ENCODE results near the gene EPAS1.

The EPAS1 gene

DNA sequence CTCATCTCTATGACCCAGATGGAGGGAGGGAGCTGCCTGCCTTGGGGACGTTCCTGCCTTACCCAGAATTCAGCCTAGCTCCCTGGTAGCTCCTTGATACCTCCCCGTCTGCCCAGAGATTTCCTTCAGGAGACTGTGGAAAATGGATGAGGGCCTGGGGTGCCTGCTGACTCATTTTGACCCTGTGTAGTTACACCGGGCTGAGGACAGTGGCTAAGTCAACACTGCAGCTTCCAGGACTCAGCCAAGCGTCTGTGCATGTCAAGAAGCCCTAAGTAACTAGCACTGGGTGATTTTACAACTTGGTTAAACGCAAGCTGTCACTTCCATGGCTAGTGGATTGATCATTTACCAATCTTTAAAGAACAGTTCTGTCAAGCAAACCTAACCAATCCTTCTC lies 23.3 kb upstream of the EPAS1 start:
- no peak for DNase-seq

DNA sequence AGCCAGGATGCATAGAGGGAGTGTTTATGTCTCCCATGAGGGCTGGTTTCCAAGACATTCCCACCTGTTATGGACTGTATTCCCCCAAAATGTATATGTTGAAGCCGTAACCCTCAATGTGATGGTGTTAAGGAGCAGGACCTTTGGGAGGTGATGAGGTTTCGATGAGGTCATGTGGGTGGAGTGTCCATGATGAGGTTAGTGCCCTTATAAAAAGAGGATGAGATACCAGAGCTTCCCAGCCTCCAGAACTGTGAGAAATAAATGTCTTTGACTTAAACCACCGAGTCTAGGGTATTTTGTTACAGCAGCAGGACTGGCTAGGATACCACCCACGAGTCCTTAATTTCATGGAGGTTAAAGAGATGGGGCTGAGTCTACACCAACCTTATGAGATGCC lies 22.6 kb upstream of the EPAS1 start:
- DNase-seq = no peak

DNA sequence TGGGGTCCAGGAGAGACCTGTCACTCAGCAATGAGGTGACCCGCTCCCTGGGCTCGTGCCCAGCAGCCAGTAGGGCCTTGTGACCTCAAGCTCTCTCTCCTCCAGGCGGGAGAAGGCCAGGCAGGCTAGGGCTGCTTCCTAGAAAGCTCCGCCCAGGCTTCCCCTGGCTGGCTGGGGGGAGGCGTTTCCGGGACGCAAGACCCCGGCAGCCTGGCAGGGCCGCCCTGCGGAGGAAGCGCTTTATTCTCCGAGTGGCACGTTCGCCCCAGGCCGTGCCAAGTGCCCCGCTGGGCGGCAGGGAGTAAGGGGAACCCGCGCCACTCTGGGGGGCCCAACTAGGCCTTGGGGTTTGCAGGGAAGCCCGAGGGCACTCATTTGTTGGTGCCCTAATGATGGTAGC lies 21.2 kb upstream of the EPAS1 start:
- DNase-seq = peak in 1 of 2 donors; percentile 60

DNA sequence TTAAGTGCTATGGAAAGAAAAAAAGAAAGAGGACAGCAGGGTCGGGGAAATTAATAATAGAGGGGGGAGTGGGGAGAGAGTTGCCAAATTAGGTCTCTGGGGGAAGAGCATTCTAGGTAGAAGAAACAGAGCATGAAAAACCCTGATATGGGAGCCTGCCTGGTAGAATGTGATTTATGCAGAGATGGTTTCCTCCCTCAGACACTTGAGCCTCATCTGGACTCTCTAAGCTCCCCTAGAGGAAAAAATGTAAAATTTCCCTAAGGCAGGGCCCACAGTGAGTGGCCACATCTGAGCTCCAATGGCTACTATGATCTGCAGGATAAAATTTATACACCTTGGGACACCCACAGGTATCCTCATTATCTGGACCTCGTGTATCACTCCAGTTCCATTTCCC lies 20.6 kb upstream of the EPAS1 start:
- no peak for DNase-seq

DNA sequence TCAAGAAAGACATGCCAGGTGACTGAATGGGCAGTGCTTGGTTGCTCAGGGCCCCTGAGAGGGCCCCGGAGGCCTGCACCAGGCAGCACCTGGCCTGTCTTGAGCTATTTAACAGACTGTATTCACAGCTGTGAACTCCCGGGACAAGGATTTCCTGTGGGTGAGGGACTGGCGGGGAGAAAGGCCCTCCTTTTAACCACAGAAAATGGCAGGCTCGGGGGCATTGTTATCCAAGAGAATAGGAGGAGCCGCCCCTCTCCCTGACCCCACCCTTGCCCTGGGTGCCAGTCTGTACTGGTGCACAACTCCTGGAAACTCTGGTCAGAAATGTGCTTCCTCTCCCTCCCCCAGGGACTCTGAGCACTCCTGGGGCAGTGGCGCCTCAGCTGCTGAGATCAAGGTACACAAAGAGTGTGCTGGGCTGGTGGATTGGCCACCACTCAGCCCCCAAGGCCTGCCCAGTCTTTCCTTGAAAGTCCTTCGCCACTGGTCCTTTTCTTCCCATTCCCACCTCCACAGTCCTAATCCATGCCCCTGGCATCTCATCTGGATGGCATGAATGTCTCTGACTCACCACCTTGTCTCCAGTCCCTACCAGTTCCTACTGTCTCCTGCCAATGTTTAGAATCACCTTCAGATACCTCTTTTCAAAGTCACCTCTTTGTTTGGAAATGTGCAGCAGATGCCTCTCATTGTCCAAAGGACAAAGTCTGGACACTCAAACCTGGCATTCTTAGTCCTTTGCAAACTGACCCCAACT lies 19.6 kb upstream of the EPAS1 start:
- no peak for DNase-seq

DNA sequence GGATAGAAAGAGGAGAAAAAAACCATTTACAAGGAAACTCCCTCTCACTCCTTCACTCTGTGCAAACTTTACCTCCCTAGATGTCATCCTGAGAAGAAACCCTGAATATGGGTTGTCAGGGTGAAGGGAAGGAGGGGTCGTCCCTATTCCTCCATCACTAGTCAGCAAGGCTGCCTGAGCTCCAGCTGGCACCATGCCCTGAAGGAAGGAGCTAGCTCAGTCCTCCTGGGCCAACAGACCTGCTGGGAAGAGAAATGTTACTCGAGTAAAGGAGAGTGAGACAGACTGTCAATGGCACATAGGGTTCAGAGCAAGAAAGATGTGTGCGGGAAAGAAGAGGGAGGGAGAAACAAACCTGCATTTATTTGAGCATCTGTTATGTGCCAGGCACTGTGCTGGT lies 18.3 kb upstream of the EPAS1 start:
- no peak for DNase-seq

DNA sequence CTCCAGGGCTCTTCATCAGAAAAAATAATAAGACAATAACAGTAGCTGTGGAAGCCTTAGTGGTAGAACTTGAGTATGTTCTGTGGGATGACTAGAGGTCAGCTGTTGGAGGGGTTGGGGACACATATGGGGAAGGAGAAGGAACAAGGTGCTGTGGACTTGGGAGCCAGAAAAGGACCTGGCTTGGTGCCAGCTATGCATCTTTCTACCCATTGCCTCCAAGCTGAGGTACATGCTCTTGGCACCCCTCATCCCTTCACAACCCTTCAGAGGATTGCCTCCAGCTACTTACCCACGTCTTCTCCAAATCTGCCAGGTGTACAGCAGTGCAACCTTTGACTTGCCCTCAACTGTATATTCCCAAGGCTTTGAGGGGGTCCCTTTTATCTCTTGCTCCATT lies 15.3 kb upstream of the EPAS1 start:
- DNase-seq = no peak

DNA sequence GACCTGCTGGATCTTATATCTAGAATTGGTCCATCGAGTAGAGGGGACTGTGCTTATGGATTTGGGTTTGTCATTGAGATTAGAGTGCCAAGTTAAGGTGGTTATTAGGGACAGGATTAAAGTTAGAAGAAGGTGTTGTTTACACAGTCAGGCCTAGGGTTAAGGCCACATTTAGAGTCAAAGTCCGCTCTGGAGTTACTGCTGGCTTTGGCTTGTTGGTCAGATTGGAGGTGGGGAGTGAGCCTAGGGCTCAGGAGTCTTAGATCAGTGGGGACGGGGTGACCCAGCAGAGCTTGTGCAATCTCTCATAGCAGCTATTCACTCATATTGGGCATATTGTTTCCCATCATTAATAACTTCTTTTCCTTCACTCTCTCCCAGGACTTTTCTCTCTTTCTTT lies 13.5 kb upstream of the EPAS1 start:
- no peak for DNase-seq

DNA sequence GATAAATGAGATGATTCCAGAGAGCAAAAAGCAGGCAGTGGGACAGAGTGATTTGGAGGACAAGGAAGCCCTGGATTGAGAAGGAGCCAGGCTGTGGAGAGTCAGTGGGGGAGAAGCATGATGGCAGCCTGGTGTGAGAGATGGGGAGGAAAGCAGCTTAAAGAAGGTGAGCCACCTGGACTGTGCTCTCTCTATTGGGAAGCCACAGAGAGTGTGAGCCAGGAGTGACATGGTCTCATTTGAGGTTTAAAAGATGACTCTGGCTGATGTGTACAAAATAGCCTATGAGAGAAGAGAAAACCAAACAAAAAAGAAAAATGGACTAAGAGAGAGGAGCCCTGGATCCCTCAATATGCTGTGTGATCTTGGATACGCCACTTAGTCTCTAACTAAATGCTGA lies 12.9 kb upstream of the EPAS1 start:
- no peak for DNase-seq

DNA sequence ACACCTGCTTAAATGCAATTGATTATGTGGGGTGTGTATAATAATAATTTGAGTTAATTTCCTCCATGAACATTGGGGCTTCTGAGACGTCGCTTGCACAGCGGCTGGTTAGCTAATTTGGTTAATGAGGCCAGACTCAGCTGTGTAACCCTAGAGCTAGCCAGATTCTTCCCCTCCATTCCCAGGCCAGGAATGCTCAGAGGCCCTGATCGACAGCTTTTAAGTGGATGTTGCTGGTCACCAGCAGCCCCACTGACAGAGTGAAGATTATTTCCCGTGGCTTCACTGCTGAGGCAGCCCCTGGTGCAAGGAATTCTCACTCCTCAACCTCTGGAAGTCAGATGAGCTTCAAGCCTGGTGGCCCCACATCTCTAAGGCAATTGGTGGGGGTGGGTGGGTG lies 12.4 kb upstream of the EPAS1 start:
- DNase-seq = no peak

DNA sequence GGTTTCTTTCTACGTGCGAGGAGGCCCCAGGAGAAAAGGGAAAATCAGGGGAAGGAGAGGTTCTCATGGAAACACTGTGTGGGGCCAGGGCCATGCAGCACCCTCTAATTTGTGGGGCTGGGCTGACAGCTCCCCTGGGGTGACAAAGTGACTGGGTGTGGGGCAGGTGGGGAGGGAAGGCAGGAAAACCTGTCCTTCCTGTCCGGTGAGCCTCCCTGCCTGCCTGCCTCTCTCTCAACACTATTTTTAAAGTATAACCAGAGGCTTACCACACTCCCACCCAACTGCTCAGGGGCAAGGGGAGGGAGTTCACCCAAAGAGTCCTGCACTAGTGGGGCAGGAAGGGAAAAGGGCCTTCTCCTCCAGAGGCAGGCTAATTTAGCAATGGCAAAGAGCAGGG lies 10.5 kb upstream of the EPAS1 start:
- DNase-seq = no peak

DNA sequence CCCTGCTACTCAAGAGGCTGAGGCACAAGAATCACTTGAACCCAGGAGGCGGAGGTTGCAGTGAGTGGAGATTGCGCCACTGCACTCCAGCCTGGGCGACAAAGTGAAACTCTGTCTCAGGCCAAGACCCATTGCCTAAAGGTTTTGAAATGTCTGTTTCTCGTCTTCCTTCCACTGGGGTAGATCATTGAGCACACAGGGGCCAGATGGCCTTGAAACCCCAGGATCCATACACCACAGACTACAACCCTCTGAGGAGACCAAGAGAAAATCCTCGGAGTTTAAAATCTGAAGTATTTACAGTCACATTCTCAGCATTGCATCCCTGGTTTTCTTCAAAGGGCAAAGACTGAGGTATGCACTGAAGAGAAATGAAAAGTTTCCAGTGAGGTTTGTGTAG lies 7.1 kb upstream of the EPAS1 start:
- DNase-seq = no peak

DNA sequence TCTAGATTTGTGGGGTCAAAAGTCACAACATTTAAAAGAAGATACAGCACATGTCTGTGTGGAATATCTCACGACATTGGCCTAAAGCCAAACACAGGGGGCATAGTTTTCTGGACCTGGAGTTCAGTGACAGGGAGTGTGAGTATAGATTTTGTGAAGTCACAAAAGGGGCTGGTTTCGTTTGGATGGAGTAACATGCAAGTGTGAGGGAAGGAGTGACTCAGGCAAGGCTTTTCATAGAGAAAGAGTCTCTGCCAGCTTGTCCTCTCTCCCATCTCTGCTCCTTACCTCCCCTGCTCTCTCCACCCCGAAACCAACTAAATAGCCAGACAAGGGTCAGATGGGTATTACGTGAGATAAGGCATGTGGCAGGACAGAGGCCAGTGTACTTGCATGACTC lies 3.7 kb upstream of the EPAS1 start:
- DNase-seq = no peak

DNA sequence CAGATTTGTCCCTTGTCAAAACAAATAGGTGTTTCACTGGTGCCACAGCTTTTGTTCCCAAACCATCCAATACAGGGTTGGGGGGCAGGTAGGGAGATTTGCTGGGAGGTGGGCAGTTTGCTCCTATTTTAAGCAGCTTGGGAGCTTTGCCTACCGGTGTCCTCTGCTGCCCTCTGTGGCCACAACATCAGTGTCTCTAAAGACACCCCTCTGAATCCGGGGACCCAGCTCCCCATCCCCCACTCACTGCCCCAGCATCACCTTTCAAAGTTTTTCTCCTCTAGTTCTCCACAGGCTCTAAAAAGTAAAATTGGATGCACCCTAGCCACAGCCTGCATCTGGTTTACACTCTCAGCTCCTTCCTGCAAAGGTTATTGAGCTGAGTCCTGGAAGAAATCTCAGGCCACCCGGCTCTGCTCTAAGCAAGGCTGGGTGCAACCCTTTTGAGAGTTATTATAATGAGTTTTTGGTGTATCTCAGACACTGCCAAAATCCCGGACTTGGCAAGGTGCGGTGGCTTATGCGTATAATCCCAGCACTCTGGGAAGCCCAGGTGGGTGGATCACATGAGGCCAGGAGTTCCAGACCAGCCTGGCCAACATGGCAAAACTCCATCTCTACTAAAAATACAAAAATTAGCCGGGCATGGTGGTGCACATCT lies 2.9 kb upstream of the EPAS1 start:
- no peak for DNase-seq

DNA sequence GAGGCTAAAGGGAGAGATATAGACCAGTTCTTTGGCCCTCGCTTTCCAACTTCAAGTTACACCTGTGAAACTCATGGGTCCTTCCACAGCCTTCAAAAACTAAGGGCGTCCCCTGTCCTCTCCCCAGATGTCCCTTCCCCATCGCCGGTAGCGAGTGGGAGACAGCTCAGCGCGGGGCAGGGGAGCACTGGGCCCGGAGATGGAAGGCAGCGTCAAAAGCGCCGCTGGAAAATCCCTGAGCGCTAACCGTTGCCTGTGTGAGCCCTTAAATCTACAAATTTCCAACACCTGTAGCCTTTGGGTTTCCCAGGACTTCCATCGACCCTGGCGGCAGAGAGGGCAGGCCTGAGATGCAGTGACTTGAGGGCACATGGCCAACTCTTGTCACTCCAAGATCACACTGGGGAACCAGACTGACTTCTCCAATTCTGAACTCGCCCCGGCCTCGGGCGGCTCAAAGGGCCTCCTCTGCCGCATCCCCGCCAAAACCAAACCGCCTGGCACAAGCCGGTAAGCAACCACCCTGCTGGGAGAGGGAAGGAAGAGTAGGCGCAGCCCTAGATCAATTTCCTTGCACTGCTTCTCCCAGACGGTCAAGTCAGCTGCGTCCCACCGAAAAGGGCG lies 879 bp upstream of the EPAS1 start:
- DNase-seq = peak; percentile 32 to 59

DNA sequence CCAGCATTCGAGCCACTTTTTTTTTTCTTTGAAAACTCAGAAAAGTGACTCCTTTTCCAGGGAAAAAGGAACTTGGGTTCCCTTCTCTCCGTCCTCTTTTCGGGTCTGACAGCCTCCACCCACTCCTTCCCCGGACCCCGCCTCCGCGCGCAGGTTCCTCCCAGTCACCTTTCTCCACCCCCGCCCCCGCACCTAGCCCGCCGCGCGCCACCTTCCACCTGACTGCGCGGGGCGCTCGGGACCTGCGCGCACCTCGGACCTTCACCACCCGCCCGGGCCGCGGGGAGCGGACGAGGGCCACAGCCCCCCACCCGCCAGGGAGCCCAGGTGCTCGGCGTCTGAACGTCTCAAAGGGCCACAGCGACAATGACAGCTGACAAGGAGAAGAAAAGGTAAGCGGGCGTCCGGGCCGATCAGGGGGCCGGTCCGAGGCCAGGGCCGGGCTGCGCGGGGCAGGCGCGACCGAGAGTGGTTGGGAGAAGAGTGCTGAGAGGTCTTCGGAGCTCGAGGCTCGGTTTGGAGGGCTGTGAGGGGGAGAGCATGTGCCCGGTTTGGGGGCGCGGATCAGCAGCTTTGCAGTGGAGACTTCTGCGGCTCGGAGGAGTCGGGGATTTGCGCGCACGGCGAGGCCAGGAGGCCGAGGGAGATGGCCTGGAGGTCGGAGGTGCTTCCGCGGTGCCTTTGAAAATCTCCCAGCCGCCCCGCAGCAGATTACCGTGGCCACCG lies 502 bp downstream of the EPAS1 start:
- DNase-seq = peak in 1 of 2 donors; percentile 51

DNA sequence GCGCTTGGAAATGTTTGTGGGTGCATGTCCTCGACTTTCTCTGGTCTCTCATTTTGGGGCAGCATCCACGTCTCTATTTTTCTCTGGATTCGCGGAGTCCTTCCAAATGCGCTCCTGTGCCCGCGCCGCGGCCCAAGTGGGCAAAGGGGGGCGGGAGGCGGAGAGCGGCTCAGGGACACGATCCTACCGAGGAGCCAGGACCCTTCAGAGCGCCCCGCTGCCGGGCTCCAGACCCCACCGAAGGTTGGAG lies 990 bp downstream of the EPAS1 start:
- no peak for DNase-seq

DNA sequence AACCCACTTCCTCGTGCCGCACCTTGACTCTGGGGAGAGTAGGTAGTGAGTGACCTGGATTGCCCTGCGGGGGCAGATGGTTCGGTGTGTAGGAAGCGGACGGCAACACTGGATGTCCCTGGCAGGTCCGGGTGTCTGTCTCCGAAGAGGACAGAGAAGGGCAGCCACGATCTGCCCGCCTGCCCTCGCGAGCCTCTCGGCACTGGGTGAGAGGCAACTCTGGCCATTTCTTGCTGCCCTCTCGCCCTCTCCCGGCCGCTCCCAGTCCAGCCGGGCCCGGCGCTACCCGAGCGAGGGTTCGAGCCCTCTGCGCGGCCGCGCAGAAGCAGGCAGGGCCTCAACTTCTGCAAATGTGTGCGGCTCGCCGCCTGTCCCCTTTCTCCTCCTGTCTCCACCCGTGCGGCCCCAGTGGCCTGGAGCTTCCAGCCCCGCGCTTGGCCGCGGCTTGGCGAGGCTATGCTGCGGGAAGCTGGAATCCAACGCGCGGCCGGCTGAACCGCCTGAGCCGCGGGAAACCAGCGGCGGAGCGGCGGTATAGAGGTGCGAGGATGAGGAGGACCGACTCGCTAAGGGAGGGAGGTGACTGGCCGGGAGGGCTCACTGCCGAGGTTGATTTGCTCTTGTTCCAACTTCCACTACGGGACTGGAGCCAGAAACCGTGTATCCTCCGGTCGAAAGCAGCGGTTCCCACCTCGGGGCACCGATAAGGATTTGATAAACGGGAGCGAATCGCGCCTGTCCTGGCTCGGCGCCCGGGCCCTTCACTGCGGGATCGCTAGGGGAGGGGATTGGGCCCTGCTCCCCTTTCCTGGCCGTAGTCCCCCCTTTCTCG lies 1.5 kb downstream of the EPAS1 start:
- peak in 1 of 2 donors; percentile 62 for DNase-seq

DNA sequence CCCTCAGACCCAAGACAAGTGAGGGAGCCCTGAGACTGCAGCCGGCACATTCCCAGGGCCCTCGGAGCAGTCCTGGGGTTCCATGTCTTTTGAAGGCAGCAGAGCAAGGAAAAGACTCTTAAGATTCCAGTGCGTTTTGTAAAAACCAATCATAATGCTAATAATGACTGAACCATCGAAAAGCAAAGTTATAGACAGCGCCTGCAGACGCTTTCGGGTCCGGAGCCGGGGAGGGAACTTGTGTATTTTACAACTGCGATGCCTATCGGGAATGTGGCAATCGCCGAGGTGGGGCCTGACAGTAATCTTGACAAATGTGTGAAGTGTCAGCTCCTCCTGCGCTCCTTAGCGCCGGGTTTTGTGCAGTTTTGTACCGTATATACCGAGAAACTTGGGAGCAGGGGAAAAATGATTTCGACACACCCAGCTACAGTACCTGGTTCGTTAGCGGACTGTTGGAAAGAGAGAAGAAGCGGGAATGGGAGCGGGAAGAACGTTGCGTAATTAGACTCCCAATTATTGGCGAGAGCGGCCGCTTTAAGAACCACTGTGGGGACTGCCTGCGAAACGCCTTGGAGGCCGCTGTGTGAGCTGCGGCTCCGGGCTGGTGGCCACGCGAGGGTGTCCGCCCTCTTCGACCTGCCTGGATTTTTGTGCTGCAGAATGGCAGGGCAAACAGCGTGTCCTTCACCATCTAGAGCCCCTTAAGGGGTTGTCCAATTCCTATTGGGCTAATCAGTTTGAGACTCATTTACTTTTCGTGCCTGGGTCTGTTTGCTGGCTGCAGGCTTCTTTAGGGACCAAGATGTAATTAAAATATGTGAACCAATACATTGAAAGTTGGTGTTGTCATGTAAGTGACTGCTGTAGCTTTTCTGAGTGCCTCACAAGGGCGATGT lies 2.4 kb downstream of the EPAS1 start:
- DNase-seq = peak in 1 of 2 donors; percentile 48

DNA sequence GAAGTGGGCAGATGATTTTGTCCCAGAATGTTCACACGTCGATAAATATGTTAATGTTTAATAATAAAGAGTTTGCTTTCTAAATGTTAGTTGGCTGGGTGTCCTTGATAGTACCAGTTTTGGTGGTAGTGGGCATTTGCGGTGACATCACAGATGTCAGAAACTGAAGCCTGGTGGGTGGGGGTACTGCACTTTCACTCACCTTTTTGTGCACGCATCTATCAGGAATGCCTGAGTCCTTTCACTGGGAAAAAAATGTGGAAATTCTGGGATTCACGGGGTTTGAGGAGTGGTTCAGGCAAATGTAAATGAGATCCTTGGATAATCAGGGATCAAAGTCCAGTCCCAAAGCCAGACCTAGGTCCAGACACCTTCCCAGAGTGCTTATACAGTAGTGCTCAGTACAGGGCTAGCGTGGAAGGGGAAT lies 3.2 kb downstream of the EPAS1 start:
- no peak for DNase-seq

DNA sequence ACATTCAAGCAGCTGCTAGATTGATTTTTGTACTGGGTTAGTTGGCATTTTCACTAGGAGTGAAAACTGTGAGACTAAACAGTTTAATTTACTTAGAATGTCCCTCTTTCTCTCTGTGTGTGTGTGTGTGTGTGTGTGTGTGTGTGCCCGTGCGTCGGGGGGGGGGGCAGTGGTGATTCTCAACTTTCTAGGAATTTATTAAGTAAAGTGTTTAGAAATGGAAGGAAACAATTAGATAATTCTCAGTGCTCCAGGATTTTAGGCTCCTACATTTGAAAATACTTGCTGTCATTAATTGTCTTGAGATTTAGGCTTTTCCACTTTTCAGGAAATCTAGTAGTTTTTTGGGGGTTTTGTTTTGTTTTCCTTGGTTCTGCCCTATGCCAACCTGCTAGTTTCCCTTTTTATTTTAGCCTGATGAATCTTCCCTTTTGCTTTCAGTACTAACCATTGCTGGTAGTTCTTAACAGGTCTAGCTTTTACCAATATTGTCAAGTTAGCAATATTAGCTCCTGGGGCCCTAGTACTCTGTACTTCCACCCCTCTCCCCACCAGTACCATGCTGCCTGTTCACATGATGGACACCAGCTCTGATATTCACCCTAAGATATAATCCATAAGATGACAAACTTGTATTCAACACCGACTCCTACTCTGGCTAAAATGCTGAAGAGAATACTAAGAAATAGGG lies 4.9 kb downstream of the EPAS1 start:
- DNase-seq = no peak
